Right atrium auricular region (tissue), 2 donors: ENCODE results near the gene CHML. TPM values are rescaled to one million over a fixed set of nuclear protein-coding genes. Genes with fewer than 3 reads are reported as not detected.
"Not testable (repeated sequence)": the region's sequence is repeated elsewhere in the genome, so short reads cannot be mapped to it uniquely, and the experiment has no call there.

Experiments used
- DNase-seq: peaks from one replicate; pipeline ENCODE4 v3.0.0-alpha.2; 2019; ENCODE audit warnings: low spot score
- H3K27ac ChIP-seq, 2 donors: fragments of 200-600 bp; sonication (generic); 1 replicate in 1 of 2; 2 replicates in 1 of 2; pipeline ENCODE4 v1.5.1; 2016 to 2019
- H3K27me3 ChIP-seq, 2 donors: fragments of 200-600 bp; sonication (generic); one replicate each; pipeline versions ENCODE4 v1.5.1 to v1.6.0; 2017 to 2019
- H3K36me3 ChIP-seq: fragments of 200-600 bp; sonication (generic); one replicate; pipeline ENCODE4 v1.5.1; 2016
- H3K4me1 ChIP-seq, 2 donors: fragments of 200-600 bp; sonication (generic); one replicate each; pipeline versions ENCODE4 v1.5.1 to v1.6.0; 2017 to 2019
- H3K4me3 ChIP-seq, 2 donors: fragments of 200-600 bp; sonication (generic); 1 replicate in 1 of 2; 2 replicates in 1 of 2; pipeline ENCODE4 v1.5.1; 2017 to 2019; ENCODE audit warnings: mild to moderate bottlenecking in 1 of 2, moderate library complexity in 1 of 2
- H3K9me3 ChIP-seq, 2 donors: fragments of 200-600 bp; sonication (generic); one replicate each; pipeline ENCODE4 v1.5.1; 2019
- CTCF ChIP-seq, 2 donors: fragments of 200-600 bp; sonication (generic); IDR thresholded peaks; one replicate each; pipeline ENCODE4 v1.5.1; 2019; ENCODE audit warnings: antibody characterized with exemption in 2 of 2
- total RNA-seq, 2 donors: library from RNA; depleted of rRNA; stranded (reverse); fragments of >200 nt; gene quantifications; one replicate each; pipeline ENCODE4 v1.1.0, GENCODE V29; 2016

CHML gene
- total RNA-seq, 2 donors from 2014 or later = 2.7 to 3.2 TPM

- Histone ChIP-seq H3K27me3 (no peaks in the 10 kb centered on the region), H3K4me1 (no peaks in the 10 kb centered on the region), H3K27ac (no peak overlapping the region), H3K9me3 (no peaks in the 10 kb centered on the region), H3K4me3 (no peak overlapping the region), H3K36me3 (no peaks in the 10 kb centered on the region)
- no peak for DNase-seq
- TF ChIP-seq CTCF (IDR thresholded peaks at IDR 0.05) = no peak
Measured at GRCh38 chr1:241672301-241672700, 32.1 kb upstream of the CHML start.

GRCh38 chr1:241666419-241666818 lies 26.2 kb upstream of the CHML start:
- DNase-seq = no peak
- Histone ChIP-seq H3K4me3 (no peak overlapping the region), H3K9me3 (no peaks in the 10 kb centered on the region), H3K36me3 (no peaks in the 10 kb centered on the region), H3K27me3 (no peaks in the 10 kb centered on the region), H3K4me1 (no peaks in the 10 kb centered on the region), H3K27ac (no peak overlapping the region)
- no peak for TF ChIP-seq CTCF (IDR thresholded peaks at IDR 0.05)

GRCh38 chr1:241660424-241660972 lies 20.3 kb upstream of the CHML start:
- Histone ChIP-seq H3K9me3 (no peaks in the 10 kb centered on the region), H3K4me3 (no peak overlapping the region), H3K27me3 (no peaks in the 10 kb centered on the region), H3K4me1 (no peaks in the 10 kb centered on the region), H3K27ac (no peak overlapping the region), H3K36me3 (no peaks in the 10 kb centered on the region)
- no peak for TF ChIP-seq CTCF (IDR thresholded peaks at IDR 0.05)
- DNase-seq = no peak

GRCh38 chr1:241659016-241659415 lies 18.8 kb upstream of the CHML start:
- not testable (repeated sequence) for H3K27me3 ChIP-seq, DNase-seq, H3K4me3 ChIP-seq, H3K27ac ChIP-seq, H3K36me3 ChIP-seq, H3K9me3 ChIP-seq, H3K4me1 ChIP-seq

GRCh38 chr1:241658081-241658793 lies 18.1 kb upstream of the CHML start:
- TF ChIP-seq CTCF (IDR thresholded peaks at IDR 0.05) = no peak
- H3K27me3 ChIP-seq = no peaks in the 10 kb centered on the region

GRCh38 chr1:241654641-241655040 lies 14.5 kb upstream of the CHML start:
- TF ChIP-seq CTCF (IDR thresholded peaks at IDR 0.05) = no peak
- H3K36me3 ChIP-seq = no peaks in the 10 kb centered on the region
- no peaks in the 10 kb centered on the region for H3K9me3 ChIP-seq
- no peaks in the 10 kb centered on the region for H3K4me1 ChIP-seq
- no peaks in the 10 kb centered on the region for H3K27me3 ChIP-seq
- H3K4me3 ChIP-seq = no peak overlapping the region
- no peak overlapping the region for H3K27ac ChIP-seq
- DNase-seq = no peak

More at GRCh38 chr1:241658081-241658793, 18.1 kb upstream of the CHML start:
- no peak for DNase-seq
- H3K36me3 ChIP-seq = no peaks in the 10 kb centered on the region
- H3K4me3 ChIP-seq = no peak overlapping the region
- H3K4me1 ChIP-seq = no peaks in the 10 kb centered on the region
- H3K27ac ChIP-seq = no peak overlapping the region
- no peaks in the 10 kb centered on the region for H3K9me3 ChIP-seq
